HL-60 (cell line): Measurements from ENCODE around the gene GNAI1.

Experiments
- GABPA ChIP-seq: IDR thresholded peaks from 2 replicates; pipeline ENCODE4 v1.6.1; 2012; ENCODE audit warnings: low read depth
- POLR2AphosphoS5 ChIP-seq: IDR thresholded peaks from 2 replicates; pipeline ENCODE4 v1.6.1; 2012; ENCODE audit warnings: low read depth
- SPI1 ChIP-seq: IDR thresholded peaks from 2 replicates; pipeline ENCODE4 v1.6.1; 2012; ENCODE audit warnings: low read depth, mild to moderate bottlenecking, borderline replicate concordance
- TF ChIP-seq, protein P1 (sequence below): IDR thresholded peaks from one replicate; pipeline ENCODE4 v1.5.1; 2011; ENCODE audit warnings: low read length, control low read depth, inconsistent platforms; ENCODE audit not compliant: insufficient read depth
- TF ChIP-seq, protein P2 (sequence below): IDR thresholded peaks from 2 replicates; pipeline ENCODE4 v1.6.1; 2012; ENCODE audit warnings: low read depth; ENCODE audit not compliant: insufficient replicate concordance

- TF ChIP-seq, protein P1, sequence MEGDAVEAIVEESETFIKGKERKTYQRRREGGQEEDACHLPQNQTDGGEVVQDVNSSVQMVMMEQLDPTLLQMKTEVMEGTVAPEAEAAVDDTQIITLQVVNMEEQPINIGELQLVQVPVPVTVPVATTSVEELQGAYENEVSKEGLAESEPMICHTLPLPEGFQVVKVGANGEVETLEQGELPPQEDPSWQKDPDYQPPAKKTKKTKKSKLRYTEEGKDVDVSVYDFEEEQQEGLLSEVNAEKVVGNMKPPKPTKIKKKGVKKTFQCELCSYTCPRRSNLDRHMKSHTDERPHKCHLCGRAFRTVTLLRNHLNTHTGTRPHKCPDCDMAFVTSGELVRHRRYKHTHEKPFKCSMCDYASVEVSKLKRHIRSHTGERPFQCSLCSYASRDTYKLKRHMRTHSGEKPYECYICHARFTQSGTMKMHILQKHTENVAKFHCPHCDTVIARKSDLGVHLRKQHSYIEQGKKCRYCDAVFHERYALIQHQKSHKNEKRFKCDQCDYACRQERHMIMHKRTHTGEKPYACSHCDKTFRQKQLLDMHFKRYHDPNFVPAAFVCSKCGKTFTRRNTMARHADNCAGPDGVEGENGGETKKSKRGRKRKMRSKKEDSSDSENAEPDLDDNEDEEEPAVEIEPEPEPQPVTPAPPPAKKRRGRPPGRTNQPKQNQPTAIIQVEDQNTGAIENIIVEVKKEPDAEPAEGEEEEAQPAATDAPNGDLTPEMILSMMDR, result no peak
- TF ChIP-seq, protein P2, sequence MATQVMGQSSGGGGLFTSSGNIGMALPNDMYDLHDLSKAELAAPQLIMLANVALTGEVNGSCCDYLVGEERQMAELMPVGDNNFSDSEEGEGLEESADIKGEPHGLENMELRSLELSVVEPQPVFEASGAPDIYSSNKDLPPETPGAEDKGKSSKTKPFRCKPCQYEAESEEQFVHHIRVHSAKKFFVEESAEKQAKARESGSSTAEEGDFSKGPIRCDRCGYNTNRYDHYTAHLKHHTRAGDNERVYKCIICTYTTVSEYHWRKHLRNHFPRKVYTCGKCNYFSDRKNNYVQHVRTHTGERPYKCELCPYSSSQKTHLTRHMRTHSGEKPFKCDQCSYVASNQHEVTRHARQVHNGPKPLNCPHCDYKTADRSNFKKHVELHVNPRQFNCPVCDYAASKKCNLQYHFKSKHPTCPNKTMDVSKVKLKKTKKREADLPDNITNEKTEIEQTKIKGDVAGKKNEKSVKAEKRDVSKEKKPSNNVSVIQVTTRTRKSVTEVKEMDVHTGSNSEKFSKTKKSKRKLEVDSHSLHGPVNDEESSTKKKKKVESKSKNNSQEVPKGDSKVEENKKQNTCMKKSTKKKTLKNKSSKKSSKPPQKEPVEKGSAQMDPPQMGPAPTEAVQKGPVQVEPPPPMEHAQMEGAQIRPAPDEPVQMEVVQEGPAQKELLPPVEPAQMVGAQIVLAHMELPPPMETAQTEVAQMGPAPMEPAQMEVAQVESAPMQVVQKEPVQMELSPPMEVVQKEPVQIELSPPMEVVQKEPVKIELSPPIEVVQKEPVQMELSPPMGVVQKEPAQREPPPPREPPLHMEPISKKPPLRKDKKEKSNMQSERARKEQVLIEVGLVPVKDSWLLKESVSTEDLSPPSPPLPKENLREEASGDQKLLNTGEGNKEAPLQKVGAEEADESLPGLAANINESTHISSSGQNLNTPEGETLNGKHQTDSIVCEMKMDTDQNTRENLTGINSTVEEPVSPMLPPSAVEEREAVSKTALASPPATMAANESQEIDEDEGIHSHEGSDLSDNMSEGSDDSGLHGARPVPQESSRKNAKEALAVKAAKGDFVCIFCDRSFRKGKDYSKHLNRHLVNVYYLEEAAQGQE, result no peak
- TF ChIP-seq POLR2AphosphoS5, result no peak
- TF ChIP-seq GABPA, result no peak
- no peak for TF ChIP-seq SPI1
Observed at GRCh38 chr7:80232979-80233724, 98.5 kb downstream of the GNAI1 start.
